Stimulated activated CD4-positive, alpha-beta T cell treated with anti-CD3 and anti-CD28 coated beads, Interleukin-2, amount 100 ng/mL, for 24 hours (primary cell): ENCODE measurements around the gene POMP.

ENCODE experiments used
- DNase-seq, 2 donors: peaks; one replicate each; pipeline ENCODE4 v3.0.0-alpha.2; 2020

Gene POMP

GRCh38 chr13:28704282-28704681, 45.4 kb downstream of the POMP start:
- DNase-seq = no peak

DNA sequence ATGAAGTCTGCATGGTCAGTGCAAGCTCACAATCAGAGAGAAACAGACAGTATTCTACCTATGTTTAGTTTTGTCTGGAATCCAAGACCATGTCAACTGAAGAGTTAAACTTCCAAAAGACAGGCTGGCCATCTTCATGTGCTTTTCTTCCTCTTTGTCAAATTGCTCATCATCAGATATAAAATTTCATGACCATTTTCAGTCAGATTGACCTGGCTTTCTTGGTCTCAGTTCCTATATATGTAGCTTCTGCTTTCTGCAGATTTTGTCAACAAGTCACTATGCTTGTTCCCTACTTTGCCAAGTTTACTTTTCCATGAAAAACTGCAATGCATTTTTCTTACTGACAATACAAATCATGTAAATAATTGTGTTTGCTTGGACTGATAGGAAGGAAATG, 46.0 kb downstream of the POMP start:
- no peak for DNase-seq

- DNase-seq = no peak
These were observed 46.6 kb downstream of the POMP start for GRCh38 chr13:28705461-28706083.

DNA sequence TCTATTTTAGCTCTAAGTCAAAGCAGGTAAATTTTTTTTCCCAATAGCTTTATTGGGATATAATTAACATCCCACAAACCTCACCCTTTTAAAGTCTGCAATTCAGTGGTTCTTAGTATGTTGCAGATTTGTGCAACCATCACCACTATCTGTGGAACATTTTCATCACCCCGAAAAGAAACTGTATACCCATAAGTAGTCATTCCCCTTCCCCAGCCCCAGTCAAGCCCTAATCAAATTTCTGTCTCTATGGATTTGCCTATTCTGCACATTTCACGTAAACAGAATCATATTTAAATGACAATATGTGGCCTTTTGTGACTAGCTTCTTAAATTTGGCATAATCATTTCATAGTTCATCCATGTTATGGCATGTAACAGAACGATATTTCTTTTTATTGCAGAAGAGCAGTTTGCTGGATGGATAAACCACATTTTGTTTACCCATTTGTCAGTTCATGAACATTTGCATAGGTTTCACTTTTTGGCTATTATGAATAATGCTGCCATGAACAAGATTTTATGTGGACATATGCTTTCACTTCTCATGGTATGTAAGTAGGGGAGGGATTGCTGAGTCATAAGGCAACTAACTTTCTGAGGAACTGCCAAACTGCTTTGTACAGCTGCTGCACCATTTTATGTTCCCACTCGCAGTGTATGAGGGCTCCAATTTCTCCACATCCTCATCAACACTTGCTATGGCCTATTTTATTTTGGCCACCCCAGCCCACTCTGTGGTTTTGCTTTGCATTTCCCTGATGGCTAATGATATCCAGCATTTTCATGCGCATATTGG, 48.9 kb downstream of the POMP start:
- DNase-seq = no peak

DNA sequence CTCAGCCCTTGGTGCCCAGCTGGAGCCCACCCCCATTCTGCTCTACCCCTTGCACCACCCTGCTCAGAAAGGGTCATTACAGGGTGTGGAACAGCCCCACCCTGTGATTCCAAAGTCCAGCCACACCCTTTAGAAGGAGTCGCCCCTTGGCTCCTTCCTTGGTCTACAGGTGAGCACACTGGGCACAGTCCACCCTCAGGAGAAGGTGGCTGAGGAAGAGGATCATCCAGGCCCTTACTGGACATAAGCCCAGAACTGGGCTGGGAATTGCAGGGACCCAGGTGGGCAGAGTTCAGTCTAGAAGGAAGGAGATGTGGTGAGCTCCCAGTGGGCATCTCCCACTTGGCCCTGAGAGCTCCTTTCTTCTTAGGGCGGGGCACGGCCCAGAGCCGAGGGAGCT, 51.2 kb downstream of the POMP start:
- DNase-seq = no peak

- no peak for DNase-seq
These were observed 55.7 kb downstream of the POMP start for GRCh38 chr13:28714651-28715050.

- no peak for DNase-seq
These were observed 57.6 kb downstream of the POMP start for GRCh38 chr13:28716511-28716910.

DNA sequence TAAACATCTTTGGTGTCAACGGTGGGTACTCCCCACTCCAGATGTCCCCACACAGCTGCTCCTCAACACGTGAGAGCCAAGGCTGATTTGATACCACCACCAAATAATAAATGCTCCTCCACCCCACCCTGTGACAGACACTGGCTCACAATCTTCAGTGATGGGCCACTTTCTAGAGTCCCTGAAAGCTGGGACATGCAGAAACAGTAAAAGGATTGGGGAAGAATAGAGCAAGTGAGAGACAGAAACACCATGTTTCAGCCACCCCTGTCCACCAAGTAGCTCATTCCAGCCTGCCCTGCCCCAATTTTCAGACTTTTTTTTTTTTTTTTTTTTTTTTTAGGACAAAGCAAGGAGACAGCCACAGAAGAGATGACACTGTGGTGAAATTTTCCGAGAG, 58.2 kb downstream of the POMP start:
- no peak for DNase-seq

GRCh38 chr13:28718196-28718542, 59.2 kb downstream of the POMP start:
- no peak for DNase-seq

- DNase-seq = peak; percentile 98
These were observed 59.8 kb downstream of the POMP start, which contains the start of gene SLC46A3 for GRCh38 chr13:28718543-28719226. SLC46A3 (minus strand) TSS chr13:28718970; CDS start chr13:28717998, 972 bp downstream.

- no peak for DNase-seq
These were observed 60.5 kb downstream of the POMP start for GRCh38 chr13:28719227-28720055.

GRCh38 chr13:28723806-28724205, 64.9 kb downstream of the POMP start:
- DNase-seq = no peak

- DNase-seq = no peak
These were observed 66.2 kb downstream of the POMP start for GRCh38 chr13:28725046-28725610.
